Putamen (tissue), 1 donor: ENCODE results near the gene FNIP2.
"Not testable (repeated sequence)": the region's sequence is repeated elsewhere in the genome, so short reads cannot be mapped to it uniquely, and the experiment has no call there.

Experiments used
- DNase-seq: peaks from one replicate; pipeline ENCODE4 v3.0.0-alpha.2; 2016; ENCODE audit warnings: low spot score

FNIP2 gene

DNA sequence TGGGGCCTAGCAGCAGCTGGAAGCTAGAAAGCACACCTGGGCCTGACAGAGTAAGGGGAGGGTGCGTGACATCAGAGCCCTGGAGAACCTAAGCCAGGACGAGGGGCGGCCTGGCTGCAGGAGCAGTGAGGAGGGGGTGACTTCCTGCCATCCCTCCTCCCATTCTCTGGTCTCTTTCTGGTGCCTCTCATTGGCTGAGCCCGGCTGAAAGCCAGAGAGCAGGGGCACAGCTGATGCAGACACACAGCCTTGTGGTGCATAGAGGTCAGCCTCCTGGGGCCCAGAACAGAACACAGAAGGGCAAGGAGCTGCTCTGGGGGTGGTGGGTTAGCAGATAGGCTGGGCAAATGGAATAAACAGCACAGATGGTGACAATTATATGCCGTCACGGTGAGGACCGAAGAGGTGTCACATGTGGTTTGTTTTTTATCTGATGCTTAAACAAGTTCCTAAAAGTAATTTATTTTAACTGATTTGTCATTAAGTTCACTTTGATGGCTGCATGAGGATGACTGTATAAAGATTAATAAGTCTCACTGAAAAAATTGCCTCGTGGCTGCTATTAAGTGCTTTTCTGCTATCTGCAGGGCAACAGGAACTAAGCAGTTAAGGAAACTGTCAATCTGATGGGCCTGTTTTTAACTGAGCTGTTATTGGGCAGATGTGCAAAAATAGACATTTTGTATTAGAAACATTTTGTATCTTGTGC lies 102.0 kb downstream of the FNIP2 start:
- DNase-seq: no peak

GRCh38 chr4:158871335-158871724 lies 102.5 kb downstream of the FNIP2 start:
- DNase-seq: no peak

GRCh38 chr4:158873795-158874401 lies 105.1 kb downstream of the FNIP2 start:
- no peak for DNase-seq

- no peak for DNase-seq
Measured at GRCh38 chr4:158875026-158875425, 106.2 kb downstream of the FNIP2 start.

GRCh38 chr4:158875455-158875854 lies 106.6 kb downstream of the FNIP2 start:
- DNase-seq: no peak

DNA sequence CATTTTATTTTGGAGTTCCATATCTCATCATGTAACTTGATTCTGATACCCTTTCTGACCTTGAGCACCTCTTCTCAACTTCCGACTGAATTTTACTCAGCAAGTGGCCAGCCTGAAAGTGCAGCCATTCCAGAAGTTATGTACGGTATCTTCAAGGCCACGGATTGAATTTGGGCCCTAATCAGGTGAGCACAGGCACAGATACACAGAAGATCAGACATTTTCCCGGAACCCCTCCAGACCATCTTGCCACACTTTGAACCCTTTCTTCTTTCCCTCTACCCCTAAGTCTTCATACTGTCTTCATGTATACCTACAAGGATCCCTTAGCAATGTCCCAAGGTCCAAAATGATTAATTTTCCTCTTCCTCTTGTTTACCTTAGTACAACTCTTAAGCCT lies 108.2 kb downstream of the FNIP2 start:
- no peak for DNase-seq

GRCh38 chr4:158882142-158882541 lies 113.3 kb downstream of the FNIP2 start:
- not testable (repeated sequence) for DNase-seq

GRCh38 chr4:158884280-158884679 lies 115.5 kb downstream of the FNIP2 start:
- DNase-seq: no peak

DNA sequence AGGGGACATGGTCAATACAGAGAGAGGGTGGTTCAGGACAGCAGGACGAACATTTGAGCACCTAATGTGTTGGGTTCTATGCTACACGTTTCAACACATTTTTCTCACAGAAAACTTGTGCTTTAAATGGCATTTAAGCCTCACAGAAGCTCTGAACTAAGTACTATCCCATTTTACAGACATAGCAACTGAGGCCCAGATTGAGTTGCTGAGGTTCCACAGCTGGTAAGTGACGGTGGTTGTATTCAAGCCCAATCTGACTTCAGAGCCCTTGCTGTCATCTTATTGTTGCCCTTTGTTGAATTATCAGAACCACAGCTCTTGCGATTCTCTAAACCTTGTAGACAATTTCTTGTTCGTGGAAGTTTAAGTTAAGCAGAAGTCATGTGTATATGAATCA lies 116.7 kb downstream of the FNIP2 start:
- no peak for DNase-seq

- no peak for DNase-seq
Measured at GRCh38 chr4:158890294-158890693, 121.5 kb downstream of the FNIP2 start.

DNA sequence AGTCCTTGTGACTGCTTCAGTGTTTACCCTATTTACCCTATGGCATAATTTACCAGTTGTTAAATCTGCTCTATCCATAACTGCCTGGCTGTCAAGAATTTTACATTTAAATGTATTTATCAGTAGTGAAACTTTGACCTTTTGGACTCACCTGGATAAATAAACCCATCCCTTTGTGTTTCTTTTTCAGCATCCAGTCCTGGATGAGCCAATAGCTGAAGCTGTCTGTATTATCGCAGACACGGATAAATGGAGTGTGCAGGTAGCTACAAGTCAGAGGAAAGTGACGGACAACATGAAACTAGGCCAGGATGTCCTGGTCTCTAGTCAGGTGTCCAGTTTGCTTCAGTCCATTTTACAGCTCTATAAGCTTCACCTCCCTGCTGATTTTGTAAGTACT lies 122.4 kb downstream of the FNIP2 start:
- no peak for DNase-seq

- no peak for DNase-seq
Measured at GRCh38 chr4:158894826-158895225, 126.0 kb downstream of the FNIP2 start.

DNA sequence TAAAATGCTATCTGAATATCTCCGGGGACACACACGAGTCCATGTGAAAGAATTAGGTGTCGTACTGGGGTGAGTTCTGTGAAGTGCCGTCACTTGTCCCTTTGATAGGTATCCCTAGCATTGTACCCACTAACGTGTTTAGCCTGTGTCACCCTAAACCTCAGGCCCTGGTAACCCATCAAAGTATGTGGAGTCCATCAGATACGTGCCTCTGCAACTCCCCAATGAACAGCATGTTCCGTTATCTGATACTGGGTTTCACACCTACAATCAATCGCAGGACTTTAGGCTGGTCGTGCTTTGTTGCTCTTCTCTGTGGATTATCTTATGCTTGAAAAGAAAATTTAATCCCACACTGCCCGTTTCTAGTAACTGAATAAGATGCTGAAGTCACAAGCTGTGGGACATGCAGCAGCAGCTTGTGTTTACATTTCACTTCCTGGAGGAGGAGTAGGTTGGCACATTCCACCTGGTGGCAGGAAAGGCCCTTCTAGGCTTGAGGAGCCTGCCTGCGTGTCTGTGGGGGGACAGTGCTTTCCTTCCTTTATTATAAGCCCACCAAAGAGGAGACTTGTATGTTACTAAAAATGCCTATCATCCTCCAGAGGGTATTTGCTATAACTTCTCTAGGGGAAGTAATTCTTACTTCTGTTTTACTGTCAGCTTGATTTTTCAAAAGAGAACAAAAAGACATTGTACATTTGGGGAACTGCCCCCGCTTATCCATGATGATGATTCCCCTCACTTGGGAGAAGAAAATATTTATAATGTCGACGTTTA lies 127.2 kb downstream of the FNIP2 start:
- DNase-seq: no peak

DNA sequence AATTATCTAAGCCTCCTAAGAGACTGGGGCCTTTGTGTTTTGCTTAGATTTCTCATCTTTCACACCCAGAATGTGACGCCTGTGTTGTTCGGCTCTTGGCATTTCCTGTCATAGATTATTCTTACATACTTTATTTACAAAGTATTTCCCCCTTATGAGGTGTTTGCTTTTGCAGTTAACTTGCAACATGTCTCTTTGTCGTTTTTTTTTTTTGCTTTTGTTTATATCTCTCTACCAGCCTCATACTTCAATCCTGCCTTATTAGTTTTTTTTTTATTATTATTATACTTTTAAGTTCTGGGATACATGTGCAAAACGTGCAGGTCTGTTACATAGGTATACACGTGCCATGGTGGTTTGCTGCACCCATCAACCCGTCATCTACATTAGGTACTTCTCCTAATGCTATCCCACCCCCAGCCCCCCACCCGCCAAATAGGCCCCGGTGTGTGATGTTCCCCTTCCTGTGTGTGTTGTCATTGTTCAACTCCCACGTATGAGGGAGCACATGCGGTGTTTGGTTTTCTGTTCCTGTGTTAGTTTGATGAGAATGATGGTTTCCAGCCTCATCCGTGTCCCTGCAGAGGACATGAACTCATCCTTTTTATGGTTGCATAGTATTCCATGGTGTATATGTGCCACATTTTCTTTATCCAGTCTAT lies 127.9 kb downstream of the FNIP2 start:
- not testable (repeated sequence) for DNase-seq

GRCh38 chr4:158900408-158900807 lies 131.6 kb downstream of the FNIP2 start:
- DNase-seq: not testable (repeated sequence)

DNA sequence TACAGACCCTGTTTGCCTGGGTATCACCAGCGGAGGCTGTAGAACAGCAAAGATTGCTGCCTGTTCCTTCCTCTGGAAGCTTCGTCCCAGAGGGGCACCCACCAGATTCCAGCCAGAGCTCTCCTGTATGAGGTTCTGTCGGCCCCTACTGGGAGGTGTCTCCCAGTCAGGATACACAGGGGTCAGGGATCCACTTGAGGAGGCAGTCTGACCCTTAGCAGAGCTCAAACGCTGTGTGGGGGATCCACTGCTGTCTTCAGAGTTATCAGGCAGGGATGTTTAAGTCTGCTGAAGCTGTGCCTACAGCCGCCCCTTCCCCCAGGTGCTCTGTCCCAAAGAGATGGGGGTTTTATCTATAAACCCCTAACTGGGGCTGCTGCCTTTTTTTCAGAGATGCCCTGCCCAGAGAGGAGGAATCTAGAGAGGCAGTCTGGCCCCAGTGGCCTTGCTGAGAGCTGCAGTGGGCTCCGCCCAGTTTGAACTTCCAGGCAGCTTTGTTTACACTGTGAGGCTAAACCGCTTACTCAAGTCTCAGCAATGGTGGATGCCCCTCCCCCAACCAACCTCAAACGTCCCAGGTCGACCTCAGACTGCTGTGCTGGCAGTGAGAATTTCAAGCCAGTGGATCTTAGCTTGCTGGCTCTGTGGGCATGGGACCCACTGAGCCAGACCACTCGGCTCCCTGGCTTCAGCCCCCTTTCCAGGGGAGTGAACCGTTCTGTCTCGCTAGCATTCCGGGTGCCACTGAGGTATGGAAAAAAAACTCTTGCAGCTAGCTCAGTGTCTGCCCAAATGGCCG lies 133.7 kb downstream of the FNIP2 start:
- DNase-seq: not testable (repeated sequence)

- DNase-seq: no peak
Measured at GRCh38 chr4:158903079-158903456, 134.2 kb downstream of the FNIP2 start.

GRCh38 chr4:158903472-158904043 lies 134.7 kb downstream of the FNIP2 start:
- DNase-seq: no peak

GRCh38 chr4:158904815-158905214 lies 136.0 kb downstream of the FNIP2 start:
- no peak for DNase-seq

GRCh38 chr4:158906073-158906472 lies 137.2 kb downstream of the FNIP2 start:
- DNase-seq: no peak

- no peak for DNase-seq
Measured at GRCh38 chr4:158912390-158912789, 143.6 kb downstream of the FNIP2 start.
